Measurements from ENCODE around the gene SBF2.
A peak's percentile ranks its signal among the peaks of the same experiment; 100 is the strongest.

SBF2 gene

DNA sequence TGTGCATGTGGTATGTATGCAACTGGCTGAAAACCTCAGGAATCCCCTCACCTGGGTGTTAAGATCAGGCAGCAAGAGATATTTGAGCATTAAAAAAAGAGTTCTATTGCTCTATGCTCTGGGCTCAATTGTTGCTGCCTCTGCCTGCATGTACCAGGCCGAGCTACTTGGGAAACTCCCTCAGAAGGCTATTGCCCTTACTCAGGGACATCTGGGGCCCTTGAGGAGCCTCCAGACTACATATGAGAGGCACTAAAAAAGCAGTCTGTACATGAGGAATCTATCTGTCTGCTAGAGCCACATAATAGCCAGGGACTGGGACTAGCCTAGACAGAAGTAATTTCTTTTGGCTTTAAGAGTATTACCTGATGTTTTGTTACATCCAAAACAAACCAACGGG is 510.0 kb downstream of the SBF2 start:
- peak; percentile 45 for DNase-seq (ENCODE audit: low read depth)
- TF ChIP-seq, protein P1, sequence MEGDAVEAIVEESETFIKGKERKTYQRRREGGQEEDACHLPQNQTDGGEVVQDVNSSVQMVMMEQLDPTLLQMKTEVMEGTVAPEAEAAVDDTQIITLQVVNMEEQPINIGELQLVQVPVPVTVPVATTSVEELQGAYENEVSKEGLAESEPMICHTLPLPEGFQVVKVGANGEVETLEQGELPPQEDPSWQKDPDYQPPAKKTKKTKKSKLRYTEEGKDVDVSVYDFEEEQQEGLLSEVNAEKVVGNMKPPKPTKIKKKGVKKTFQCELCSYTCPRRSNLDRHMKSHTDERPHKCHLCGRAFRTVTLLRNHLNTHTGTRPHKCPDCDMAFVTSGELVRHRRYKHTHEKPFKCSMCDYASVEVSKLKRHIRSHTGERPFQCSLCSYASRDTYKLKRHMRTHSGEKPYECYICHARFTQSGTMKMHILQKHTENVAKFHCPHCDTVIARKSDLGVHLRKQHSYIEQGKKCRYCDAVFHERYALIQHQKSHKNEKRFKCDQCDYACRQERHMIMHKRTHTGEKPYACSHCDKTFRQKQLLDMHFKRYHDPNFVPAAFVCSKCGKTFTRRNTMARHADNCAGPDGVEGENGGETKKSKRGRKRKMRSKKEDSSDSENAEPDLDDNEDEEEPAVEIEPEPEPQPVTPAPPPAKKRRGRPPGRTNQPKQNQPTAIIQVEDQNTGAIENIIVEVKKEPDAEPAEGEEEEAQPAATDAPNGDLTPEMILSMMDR (conservative IDR thresholded peaks at IDR 0.05; ENCODE audit: low read length), result no peak

DNA sequence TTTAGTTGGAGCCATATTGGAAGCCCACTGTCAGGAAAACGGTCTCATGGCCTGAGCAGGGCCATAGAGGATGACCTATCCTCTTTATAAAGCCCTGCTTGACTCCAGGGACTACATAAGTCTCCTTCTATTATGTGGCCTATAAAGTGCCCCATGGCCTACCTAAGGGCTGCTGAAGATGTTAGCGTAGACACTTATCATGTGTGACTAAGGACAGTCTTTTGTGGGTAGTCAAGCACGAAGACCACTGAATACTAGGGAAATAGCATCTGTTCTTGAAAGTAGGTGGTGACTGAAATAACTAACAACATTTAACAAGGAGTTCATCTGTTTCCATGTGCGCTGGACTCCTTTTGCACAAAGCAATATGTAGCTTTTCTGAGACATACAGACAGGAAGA is 513.1 kb downstream of the SBF2 start:
- no peak overlapping the region for H3K4me3 ChIP-seq (ENCODE audit: low read length)
- TF ChIP-seq, protein P1 (conservative IDR thresholded peaks at IDR 0.05; ENCODE audit: low read length), result no peak
- DNase-seq (ENCODE audit: low read depth), result no peak

More for the DNA sequence above, 510.0 kb downstream of the SBF2 start:
- no peak overlapping the region for H3K4me3 ChIP-seq (ENCODE audit: low read length)

DNA sequence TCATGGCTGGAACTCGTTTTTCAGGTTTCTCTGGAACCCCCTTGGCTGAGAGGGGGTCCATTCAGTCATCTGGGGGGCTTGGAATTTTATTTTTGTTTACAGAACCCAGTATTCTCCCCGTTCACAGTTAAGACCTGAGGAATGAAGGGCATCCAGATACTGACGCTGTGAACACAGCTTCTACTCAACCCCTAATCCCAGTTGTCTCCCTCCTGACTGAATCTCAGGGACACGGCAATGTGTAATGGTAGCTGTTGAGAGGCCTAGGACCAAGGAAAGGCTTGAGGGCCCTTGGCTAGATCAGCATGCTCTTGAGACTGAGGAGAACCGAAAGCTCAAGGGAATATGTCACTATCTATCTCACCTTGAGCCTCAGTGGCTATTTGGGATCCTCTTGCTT is 516.5 kb downstream of the SBF2 start:
- H3K4me3 ChIP-seq (ENCODE audit: low read length), result no peak overlapping the region
- TF ChIP-seq, protein P1 (conservative IDR thresholded peaks at IDR 0.05; ENCODE audit: low read length), result no peak
- DNase-seq (ENCODE audit: low read depth), result no peak

DNA sequence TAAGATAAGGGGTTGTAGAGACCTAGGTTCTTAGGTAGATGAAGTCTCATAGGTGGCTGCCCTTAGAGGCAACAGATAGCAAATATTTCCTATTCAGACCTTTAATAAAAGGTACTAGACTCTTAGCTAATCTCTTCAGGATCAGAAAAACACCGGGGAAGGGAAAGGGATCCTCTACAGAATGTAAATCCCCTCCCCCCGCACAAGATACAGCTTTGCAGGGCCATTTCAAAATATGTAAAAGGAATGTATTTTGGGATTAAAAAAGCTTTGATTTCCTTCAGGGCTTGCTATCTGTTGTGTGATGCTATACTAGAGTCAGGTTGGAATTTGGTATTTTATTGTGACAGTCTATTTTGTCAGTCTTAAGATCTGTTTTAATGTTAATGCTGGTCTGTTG is 517.0 kb downstream of the SBF2 start:
- TF ChIP-seq, protein P1 (conservative IDR thresholded peaks at IDR 0.05; ENCODE audit: low read length), result no peak
- H3K4me3 ChIP-seq (ENCODE audit: low read length), result no peak overlapping the region
- no peak for DNase-seq (ENCODE audit: low read depth)

DNA sequence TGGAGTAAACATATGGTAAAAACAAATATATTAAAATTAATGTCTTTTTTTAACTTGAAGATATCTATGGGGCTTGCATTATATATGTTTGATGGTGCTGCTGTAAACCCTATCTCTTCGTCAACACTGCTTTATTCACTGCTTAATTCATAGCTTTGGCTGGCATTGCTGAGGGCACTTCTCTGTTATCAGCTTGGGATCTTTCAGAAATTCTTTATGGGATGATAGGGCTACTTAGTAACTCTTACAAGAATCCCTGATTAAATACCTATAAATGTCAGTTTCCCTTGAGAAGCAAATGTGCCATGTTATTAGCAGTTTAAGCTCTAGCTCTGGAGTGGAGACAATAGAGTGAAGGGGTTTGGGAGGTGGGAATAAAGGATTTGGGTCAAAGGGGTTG is 517.8 kb downstream of the SBF2 start:
- TF ChIP-seq, protein P1 (conservative IDR thresholded peaks at IDR 0.05; ENCODE audit: low read length), result no peak
- no peak for DNase-seq (ENCODE audit: low read depth)

DNA sequence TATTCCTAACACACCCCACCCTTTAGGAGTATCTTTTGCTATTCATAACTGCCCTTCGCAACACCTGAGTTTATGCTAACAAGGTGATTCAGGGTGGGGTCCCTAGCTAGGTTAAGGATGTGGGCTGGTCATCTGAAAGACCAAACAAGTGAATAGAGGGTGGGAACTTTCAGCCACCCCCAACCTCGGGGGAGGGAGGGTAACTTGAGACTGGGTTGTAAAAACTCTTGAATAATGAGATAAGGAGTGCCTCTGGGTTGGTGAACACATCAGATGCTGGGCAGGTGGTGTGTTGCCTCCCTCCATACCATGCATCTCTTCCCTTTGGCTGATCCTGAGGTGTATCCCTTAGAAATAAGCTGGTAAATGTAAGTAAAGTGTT is 518.6 kb downstream of the SBF2 start:
- DNase-seq (ENCODE audit: low read depth), result no peak
- no peak overlapping the region for H3K4me3 ChIP-seq (ENCODE audit: low read length)
- TF ChIP-seq, protein P1 (conservative IDR thresholded peaks at IDR 0.05; ENCODE audit: low read length), result no peak

More for the DNA sequence above, 517.8 kb downstream of the SBF2 start:
- no peak overlapping the region for H3K4me3 ChIP-seq (ENCODE audit: low read length)

DNA sequence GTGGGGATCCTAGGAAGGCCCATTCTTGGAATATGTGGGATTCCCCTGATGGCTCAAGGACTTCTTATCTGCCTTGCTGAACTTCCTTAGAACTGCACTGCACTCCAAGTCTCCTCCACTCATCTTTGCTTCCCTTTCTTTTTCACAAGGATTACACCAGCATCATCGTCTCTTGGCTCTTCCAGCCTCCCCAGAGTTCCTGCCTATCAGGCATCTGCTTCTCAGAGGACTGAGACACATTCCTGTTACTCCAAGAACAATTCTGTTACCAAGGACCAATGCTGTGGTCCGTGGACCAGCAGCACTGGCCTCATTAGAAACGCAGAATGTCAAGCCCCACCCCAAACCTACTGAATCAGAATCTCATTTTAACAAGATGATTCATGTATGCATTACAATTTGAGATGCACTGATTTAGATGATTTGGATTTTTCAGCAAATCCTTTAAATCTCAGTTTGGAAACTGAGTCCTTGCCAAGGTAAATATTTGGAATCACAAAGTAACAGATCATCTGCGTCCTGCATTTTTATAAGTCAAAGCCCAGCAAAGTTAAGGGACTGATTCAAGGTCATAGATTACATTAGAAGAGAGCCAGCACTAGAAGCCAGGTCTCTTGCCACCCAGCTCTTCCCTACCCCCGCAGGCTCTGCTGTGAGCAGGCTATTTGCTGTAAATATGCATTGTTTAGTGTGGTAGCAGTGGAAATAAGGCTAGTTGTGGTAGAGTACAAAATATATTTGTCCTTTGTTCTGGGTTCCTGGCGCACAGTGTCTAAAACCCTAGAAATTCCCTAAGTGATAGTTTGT is 519.2 kb downstream of the SBF2 start:
- TF ChIP-seq, protein P1 (conservative IDR thresholded peaks at IDR 0.05; ENCODE audit: low read length), result no peak
- DNase-seq (ENCODE audit: low read depth), result peak; percentile 97
- H3K4me3 ChIP-seq (ENCODE audit: low read length), result no peak overlapping the region

All from AG10803 (cell line).